ENCODE measurements around the gene XPC. TPM values are rescaled to one million over a fixed set of nuclear protein-coding genes. Genes with fewer than 3 reads are reported as not detected.

The XPC gene
- total and polyA plus RNA-seq, 7 donors = 5.3 to 19.5 (median 15.1) TPM

- Histone ChIP-seq H3K4me1 (peaks cover 13% of the 10 kb centered on the region), H3K27me3 (ENCODE audit: insufficient read depth in 3 of 3, low read length in 2 of 3) (no peaks in the 10 kb centered on the region), H3K9me3 (peaks cover 15% of the 10 kb centered on the region), H3K27ac (peak overlapping the region; percentile 56), H3K4me3 (peak overlapping the region; percentile 13), H3K36me3 (ENCODE audit: insufficient read depth in 1 of 2, low read depth in 1 of 2) (peaks cover 8 to 98% of the 10 kb centered on the region in 2 donors)
- intact Hi-C loops (cut with DNase I) = no loop called here
- no peak for ATAC-seq
- WGBS, 3 donors = 96% methylated on average over 9 of the region's 9 CpGs
- no peak for DNase-seq
- TF ChIP-seq CTCF (IDR thresholded peaks at IDR 0.05) = no peak
These were observed 20.4 kb downstream of the XPC start for GRCh38 chr3:14157951-14158350.

DNA sequence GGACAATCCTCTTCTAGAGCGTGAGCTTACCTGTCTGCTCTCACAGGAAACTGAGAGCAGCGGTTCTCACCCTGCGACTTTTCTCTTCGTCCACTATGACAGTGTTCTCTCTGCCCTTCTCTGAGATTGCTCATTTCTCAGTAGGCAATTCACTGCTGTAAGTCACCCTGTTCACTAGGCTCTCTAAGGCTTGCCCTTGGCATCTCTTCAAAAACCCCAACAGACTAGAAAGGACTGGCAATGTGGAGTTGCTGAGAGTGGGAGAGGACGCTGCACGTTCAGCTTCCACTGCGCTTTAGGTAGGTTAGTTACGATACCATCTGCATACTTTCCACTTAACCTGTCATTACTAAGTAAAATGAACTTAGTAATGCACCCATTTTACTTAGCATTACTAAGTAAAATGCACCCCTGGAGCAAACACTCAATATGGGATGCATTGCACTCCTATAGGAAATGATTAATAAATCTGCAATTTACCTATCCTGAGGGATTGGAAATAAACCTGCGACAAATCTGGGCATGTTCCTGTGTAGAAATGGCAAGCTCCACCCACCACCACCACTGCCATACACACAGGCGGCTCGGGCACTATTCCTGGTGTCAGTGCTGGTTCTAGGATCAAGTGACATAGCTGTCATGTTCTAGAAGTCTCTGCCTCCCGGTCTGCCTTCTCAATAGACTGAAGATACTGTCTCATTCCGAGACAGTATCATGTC is 21.4 kb downstream of the XPC start:
- peak overlapping the region; percentile 13 for H3K4me3 ChIP-seq
- H3K9me3 ChIP-seq = peaks cover 11% of the 10 kb centered on the region
- no peak for TF ChIP-seq CTCF (IDR thresholded peaks at IDR 0.05)
- 65 to 83% (median 67%) methylated on average over 13 of the region's 13 CpGs for WGBS, 3 donors
- peaks cover 8 to 98% of the 10 kb centered on the region in 2 donors for H3K36me3 ChIP-seq (ENCODE audit: insufficient read depth in 1 of 2, low read depth in 1 of 2)
- H3K27ac ChIP-seq = peak overlapping the region; percentile 56
- ATAC-seq (peak; percentile 85 to 94 (median 92)), DNase-seq (peak in 1 of 2 donors; percentile 68)
- peaks cover 13% of the 10 kb centered on the region for H3K4me1 ChIP-seq
- no peaks in the 10 kb centered on the region for H3K27me3 ChIP-seq (ENCODE audit: insufficient read depth in 3 of 3, low read length in 2 of 3)
- intact Hi-C loops (cut with DNase I) = no loop called here

GRCh38 chr3:14156201-14156600 is 22.2 kb downstream of the XPC start:
- DNase-seq (no peak), ATAC-seq (no peak)
- intact Hi-C loops (cut with DNase I) = no loop called here
- H3K27ac ChIP-seq = no peak overlapping the region
- peaks cover 13% of the 10 kb centered on the region for H3K4me1 ChIP-seq
- peaks cover 3% of the 10 kb centered on the region for H3K9me3 ChIP-seq
- no peaks in the 10 kb centered on the region for H3K27me3 ChIP-seq (ENCODE audit: insufficient read depth in 3 of 3, low read length in 2 of 3)
- H3K36me3 ChIP-seq (ENCODE audit: insufficient read depth in 1 of 2, low read depth in 1 of 2) = peaks cover 8 to 98% of the 10 kb centered on the region in 2 donors
- H3K4me3 ChIP-seq = no peak overlapping the region
- no peak for TF ChIP-seq CTCF (IDR thresholded peaks at IDR 0.05)
- 89 to 94% (median 92%) methylated on average over 7 of the region's 7 CpGs for WGBS, 3 donors

- Histone ChIP-seq H3K9me3 (no peaks in the 10 kb centered on the region), H3K36me3 (ENCODE audit: insufficient read depth in 1 of 2, low read depth in 1 of 2) (peaks cover 6 to 94% of the 10 kb centered on the region in 2 donors), H3K4me3 (no peak overlapping the region), H3K27me3 (ENCODE audit: insufficient read depth in 3 of 3, low read length in 2 of 3) (no peaks in the 10 kb centered on the region), H3K27ac (no peak overlapping the region), H3K4me1 (peaks cover 13% of the 10 kb centered on the region)
- ATAC-seq = no peak
- no peak for DNase-seq
- WGBS, 3 donors = 85 to 92% (median 87%) methylated on average over 7 of the region's 7 CpGs
- TF ChIP-seq CTCF (IDR thresholded peaks at IDR 0.05) = no peak
- intact Hi-C loops (cut with DNase I) = no loop called here
These were observed 23.4 kb downstream of the XPC start for GRCh38 chr3:14154895-14155440.

Measured in psoas muscle (tissue), 8 donors.